Measurements from ENCODE around the gene SUGT1.

- TF ChIP-seq CTCF (conservative IDR thresholded peaks at IDR 0.05 in 1 of 2, IDR thresholded peaks at IDR 0.05 in 1 of 2; ENCODE audit: extremely low read depth in 1 of 2, insufficient read depth in 1 of 2, low read depth in 1 of 2, low read length in 2 of 2) (no peak), EZH2 (IDR thresholded peaks at IDR 0.05; ENCODE audit: borderline replicate concordance, low read length) (no peak)
Measured at GRCh38 chr13:52650731-52651130, 1.9 kb upstream of the SUGT1 start.
